DMS79 treated with DMSO at 0.1 percent for 48 hours (cell line): ENCODE results near the gene SH3TC1.

Experiments used
- DNase-seq: peaks from one replicate; lab custom pipeline; 2025; lab: John Stamatoyannopoulos, UW

The SH3TC1 gene

GRCh38 chr4:8214136-8214535 lies 15.0 kb downstream of the SH3TC1 start:
- no peak for DNase-seq

GRCh38 chr4:8215001-8215427 lies 15.9 kb downstream of the SH3TC1 start:
- peak; percentile 37 for DNase-seq

- DNase-seq = no peak
Observed at GRCh38 chr4:8215641-8216442, 16.8 kb downstream of the SH3TC1 start.

GRCh38 chr4:8216443-8217245 lies 17.6 kb downstream of the SH3TC1 start:
- no peak for DNase-seq

GRCh38 chr4:8217246-8217511 lies 18.1 kb downstream of the SH3TC1 start:
- DNase-seq = no peak

- no peak for DNase-seq
Observed at GRCh38 chr4:8217871-8218270, 18.8 kb downstream of the SH3TC1 start.

GRCh38 chr4:8218371-8219031 lies 19.4 kb downstream of the SH3TC1 start:
- peak; percentile 61 for DNase-seq

- DNase-seq = no peak
Observed at GRCh38 chr4:8219236-8219635, 20.1 kb downstream of the SH3TC1 start.

- DNase-seq = no peak
Observed at GRCh38 chr4:8220661-8221450, 21.8 kb downstream of the SH3TC1 start.

- no peak for DNase-seq
Observed at GRCh38 chr4:8221476-8221875, 22.4 kb downstream of the SH3TC1 start.

- DNase-seq = no peak
Observed at GRCh38 chr4:8221985-8222384, 22.9 kb downstream of the SH3TC1 start.

- DNase-seq = no peak
Observed at GRCh38 chr4:8222609-8223388, 23.7 kb downstream of the SH3TC1 start.

GRCh38 chr4:8224267-8224974 lies 25.3 kb downstream of the SH3TC1 start:
- no peak for DNase-seq

GRCh38 chr4:8224975-8225625 lies 26.0 kb downstream of the SH3TC1 start:
- no peak for DNase-seq

- DNase-seq = no peak
Observed at GRCh38 chr4:8225706-8226443, 26.8 kb downstream of the SH3TC1 start.

GRCh38 chr4:8227201-8227770 lies 28.2 kb downstream of the SH3TC1 start:
- DNase-seq = no peak

GRCh38 chr4:8227771-8228318 lies 28.8 kb downstream of the SH3TC1 start:
- DNase-seq = no peak

GRCh38 chr4:8228319-8229250 lies 29.5 kb downstream of the SH3TC1 start:
- DNase-seq = peak; percentile 13
